H1 (cell line): ENCODE results near the gene GLT8D2. TPM values are rescaled to one million over a fixed set of nuclear protein-coding genes. Genes with fewer than 3 reads are reported as not detected.

Experiments used
- ASH2L ChIP-seq: fragments of 200-600, 300-600 bp; sonication (generic); IDR thresholded peaks from one replicate; pipeline ENCODE4 v1.7.1; 2017; ENCODE audit warnings: low read length
- EGR1 ChIP-seq: IDR thresholded peaks from 2 replicates; pipeline ENCODE4 v1.6.1; 2011; ENCODE audit warnings: low read depth, low read length, borderline replicate concordance
- EZH2 ChIP-seq: fragments of 200-600 bp; sonication (generic); IDR thresholded peaks from 2 replicates; pipeline ENCODE4 v1.7.1; 2012; ENCODE audit warnings: low read depth, mild to moderate bottlenecking, moderate library complexity, low read length, inconsistent platforms; ENCODE audit not compliant: severe bottlenecking
- polyA plus RNA-seq, 7 experiments: library from polyadenylated mRNA; depleted of rRNA in 3 of 7; stranded (reverse) in 5 of 7; unstranded in 2 of 7; fragments of >200 nt in 5 of 7; fragments of 200-250 nt in 2 of 7; gene quantifications; 1 replicate in 5 of 7; 2 replicates in 1 of 7; 4 replicates in 1 of 7; pipeline versions ENCODE4 v1.2.1 to v1.2.3, GENCODE V29; 2011 to 2013; ENCODE audit warnings: missing spikeins in 2 of 7, mixed read lengths in 2 of 7
- total RNA-seq: library from RNA; stranded (reverse); fragmentation: NEBNext Ultra II Directional; extraction: Animal tissue kit (Norgen Biotek cat#: 25700); gene quantifications from 2 replicates; pipeline ENCODE4 v1.2.1, GENCODE V29; 2021
- TF ChIP-seq, protein P1 (sequence below): IDR thresholded peaks from 2 replicates; pipeline ENCODE4 v1.6.1; 2011; ENCODE audit warnings: low read depth, mild to moderate bottlenecking, low read length; ENCODE audit not compliant: insufficient read depth
- TF ChIP-seq, protein P2 (sequence below): fragments of 300-600 bp; sonication (generic); IDR thresholded peaks from 2 replicates; pipeline ENCODE4 v1.7.1; 2012; ENCODE audit warnings: low read length, moderate library complexity, mild to moderate bottlenecking, inconsistent platforms; ENCODE audit not compliant: insufficient replicate concordance

Gene GLT8D2
- total and polyA plus RNA-seq, 2 of the 8 experiments (the other 6 are each of a cell fraction or from before 2014, with no cell fraction given), result 6.8 to 9.8 TPM

DNA sequence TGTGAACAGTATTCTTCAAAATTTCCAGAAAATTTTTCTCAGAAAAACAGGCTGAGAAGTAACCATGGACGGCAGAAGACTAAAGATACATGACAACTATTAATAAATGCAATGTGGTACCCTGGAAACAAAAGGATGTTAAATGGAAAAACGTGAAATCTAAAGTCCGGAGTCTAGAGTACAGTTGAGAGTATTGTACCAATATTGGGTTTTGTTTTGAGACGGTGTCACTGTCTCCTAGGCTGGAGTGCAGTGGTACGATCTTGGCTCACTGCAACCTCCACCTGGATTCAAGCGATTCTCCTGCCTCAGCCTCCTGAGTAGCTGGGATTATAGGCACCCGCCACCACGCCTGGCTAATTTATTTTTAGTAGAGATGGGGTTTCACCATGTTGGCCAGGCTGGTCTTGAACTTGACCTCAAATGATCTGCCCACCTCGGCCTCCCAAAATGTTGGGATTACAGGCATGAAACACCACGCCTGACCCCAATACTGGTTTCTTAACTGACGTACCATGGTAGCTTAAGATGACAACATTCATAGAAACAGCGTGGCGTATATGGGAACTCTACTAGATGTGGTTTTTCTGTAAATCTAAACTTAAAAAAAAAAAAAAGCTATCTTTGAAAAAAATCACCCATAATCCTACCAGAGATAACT, 101.1 kb downstream of the GLT8D2 start (continued):
- TF ChIP-seq EZH2, result no peak
- TF ChIP-seq, protein P1, sequence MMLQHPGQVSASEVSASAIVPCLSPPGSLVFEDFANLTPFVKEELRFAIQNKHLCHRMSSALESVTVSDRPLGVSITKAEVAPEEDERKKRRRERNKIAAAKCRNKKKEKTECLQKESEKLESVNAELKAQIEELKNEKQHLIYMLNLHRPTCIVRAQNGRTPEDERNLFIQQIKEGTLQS, result no peak
- TF ChIP-seq EGR1, result no peak
- TF ChIP-seq ASH2L, result no peak
- TF ChIP-seq, protein P2, sequence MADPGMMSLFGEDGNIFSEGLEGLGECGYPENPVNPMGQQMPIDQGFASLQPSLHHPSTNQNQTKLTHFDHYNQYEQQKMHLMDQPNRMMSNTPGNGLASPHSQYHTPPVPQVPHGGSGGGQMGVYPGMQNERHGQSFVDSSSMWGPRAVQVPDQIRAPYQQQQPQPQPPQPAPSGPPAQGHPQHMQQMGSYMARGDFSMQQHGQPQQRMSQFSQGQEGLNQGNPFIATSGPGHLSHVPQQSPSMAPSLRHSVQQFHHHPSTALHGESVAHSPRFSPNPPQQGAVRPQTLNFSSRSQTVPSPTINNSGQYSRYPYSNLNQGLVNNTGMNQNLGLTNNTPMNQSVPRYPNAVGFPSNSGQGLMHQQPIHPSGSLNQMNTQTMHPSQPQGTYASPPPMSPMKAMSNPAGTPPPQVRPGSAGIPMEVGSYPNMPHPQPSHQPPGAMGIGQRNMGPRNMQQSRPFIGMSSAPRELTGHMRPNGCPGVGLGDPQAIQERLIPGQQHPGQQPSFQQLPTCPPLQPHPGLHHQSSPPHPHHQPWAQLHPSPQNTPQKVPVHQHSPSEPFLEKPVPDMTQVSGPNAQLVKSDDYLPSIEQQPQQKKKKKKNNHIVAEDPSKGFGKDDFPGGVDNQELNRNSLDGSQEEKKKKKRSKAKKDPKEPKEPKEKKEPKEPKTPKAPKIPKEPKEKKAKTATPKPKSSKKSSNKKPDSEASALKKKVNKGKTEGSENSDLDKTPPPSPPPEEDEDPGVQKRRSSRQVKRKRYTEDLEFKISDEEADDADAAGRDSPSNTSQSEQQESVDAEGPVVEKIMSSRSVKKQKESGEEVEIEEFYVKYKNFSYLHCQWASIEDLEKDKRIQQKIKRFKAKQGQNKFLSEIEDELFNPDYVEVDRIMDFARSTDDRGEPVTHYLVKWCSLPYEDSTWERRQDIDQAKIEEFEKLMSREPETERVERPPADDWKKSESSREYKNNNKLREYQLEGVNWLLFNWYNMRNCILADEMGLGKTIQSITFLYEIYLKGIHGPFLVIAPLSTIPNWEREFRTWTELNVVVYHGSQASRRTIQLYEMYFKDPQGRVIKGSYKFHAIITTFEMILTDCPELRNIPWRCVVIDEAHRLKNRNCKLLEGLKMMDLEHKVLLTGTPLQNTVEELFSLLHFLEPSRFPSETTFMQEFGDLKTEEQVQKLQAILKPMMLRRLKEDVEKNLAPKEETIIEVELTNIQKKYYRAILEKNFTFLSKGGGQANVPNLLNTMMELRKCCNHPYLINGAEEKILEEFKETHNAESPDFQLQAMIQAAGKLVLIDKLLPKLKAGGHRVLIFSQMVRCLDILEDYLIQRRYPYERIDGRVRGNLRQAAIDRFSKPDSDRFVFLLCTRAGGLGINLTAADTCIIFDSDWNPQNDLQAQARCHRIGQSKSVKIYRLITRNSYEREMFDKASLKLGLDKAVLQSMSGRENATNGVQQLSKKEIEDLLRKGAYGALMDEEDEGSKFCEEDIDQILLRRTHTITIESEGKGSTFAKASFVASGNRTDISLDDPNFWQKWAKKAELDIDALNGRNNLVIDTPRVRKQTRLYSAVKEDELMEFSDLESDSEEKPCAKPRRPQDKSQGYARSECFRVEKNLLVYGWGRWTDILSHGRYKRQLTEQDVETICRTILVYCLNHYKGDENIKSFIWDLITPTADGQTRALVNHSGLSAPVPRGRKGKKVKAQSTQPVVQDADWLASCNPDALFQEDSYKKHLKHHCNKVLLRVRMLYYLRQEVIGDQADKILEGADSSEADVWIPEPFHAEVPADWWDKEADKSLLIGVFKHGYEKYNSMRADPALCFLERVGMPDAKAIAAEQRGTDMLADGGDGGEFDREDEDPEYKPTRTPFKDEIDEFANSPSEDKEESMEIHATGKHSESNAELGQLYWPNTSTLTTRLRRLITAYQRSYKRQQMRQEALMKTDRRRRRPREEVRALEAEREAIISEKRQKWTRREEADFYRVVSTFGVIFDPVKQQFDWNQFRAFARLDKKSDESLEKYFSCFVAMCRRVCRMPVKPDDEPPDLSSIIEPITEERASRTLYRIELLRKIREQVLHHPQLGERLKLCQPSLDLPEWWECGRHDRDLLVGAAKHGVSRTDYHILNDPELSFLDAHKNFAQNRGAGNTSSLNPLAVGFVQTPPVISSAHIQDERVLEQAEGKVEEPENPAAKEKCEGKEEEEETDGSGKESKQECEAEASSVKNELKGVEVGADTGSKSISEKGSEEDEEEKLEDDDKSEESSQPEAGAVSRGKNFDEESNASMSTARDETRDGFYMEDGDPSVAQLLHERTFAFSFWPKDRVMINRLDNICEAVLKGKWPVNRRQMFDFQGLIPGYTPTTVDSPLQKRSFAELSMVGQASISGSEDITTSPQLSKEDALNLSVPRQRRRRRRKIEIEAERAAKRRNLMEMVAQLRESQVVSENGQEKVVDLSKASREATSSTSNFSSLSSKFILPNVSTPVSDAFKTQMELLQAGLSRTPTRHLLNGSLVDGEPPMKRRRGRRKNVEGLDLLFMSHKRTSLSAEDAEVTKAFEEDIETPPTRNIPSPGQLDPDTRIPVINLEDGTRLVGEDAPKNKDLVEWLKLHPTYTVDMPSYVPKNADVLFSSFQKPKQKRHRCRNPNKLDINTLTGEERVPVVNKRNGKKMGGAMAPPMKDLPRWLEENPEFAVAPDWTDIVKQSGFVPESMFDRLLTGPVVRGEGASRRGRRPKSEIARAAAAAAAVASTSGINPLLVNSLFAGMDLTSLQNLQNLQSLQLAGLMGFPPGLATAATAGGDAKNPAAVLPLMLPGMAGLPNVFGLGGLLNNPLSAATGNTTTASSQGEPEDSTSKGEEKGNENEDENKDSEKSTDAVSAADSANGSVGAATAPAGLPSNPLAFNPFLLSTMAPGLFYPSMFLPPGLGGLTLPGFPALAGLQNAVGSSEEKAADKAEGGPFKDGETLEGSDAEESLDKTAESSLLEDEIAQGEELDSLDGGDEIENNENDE, result no peak
